H1 (cell line): ENCODE data around the gene ABHD8. TPM values are rescaled to one million over a fixed set of nuclear protein-coding genes. Genes with fewer than 3 reads are reported as not detected.

Experiments used
- CTCF ChIA-PET: fragments of 300-600 bp; sonication (Branson Sonifier 250); formaldehyde crosslinking; loops from one replicate; lab custom pipeline; 2021; ENCODE audit not compliant: partially characterized antibody; lab: Charles Lee
- POLR2A ChIA-PET: fragments of 300-600 bp; sonication (Branson Sonifier 250); formaldehyde crosslinking; loops from one replicate; lab custom pipeline; 2021; ENCODE audit warnings: inconsistent platforms; ENCODE audit not compliant: partially characterized antibody; lab: Charles Lee
- DNase-seq, 2 experiments: peaks; one replicate each; pipeline versions ENCODE4 v3.0.0 to v3.0.0-alpha.2; 2010 to 2022; ENCODE audit warnings: low spot score in 2 of 2, low read depth in 1 of 2, mixed read lengths in 1 of 2
- FAIRE-seq: peaks from 2 replicates; lab custom pipeline; 2011; peaks lifted over from hg19 to GRCh38; lab: Jason Lieb, UNC
- H2AFZ ChIP-seq: 2 replicates; pipeline ENCODE4 v1.8.1; 2012; ENCODE audit warnings: low read length, inconsistent platforms
- H2AK5ac ChIP-seq: 2 replicates; pipeline ENCODE4 v1.6.1; 2013; ENCODE audit warnings: low read depth, low read length
- H2BK120ac ChIP-seq: replicated peaks from 2 replicates; pipeline ENCODE3; 2013; ENCODE audit warnings: low read depth, low read length, inconsistent platforms
- H2BK12ac ChIP-seq: 2 replicates; pipeline ENCODE4 v1.6.1; 2013; ENCODE audit warnings: low read depth, low read length
- H2BK15ac ChIP-seq: 2 replicates; pipeline ENCODE4 v1.6.1; 2013; ENCODE audit warnings: low read length
- H2BK20ac ChIP-seq: 2 replicates; pipeline ENCODE4 v1.6.1; 2013; ENCODE audit warnings: low read length
- H2BK5ac ChIP-seq: 2 replicates; pipeline ENCODE4 v1.6.1; 2013; ENCODE audit warnings: low read depth, low read length
- H3K14ac ChIP-seq: 2 replicates; pipeline ENCODE4 v1.6.1; 2013; ENCODE audit warnings: inconsistent platforms; ENCODE audit not compliant: insufficient read length
- H3K18ac ChIP-seq: 2 replicates; pipeline ENCODE4 v1.6.1; 2013; ENCODE audit warnings: low read length; ENCODE audit errors: extremely low read depth
- H3K23ac ChIP-seq: 2 replicates; pipeline ENCODE4 v1.6.1; 2013; ENCODE audit warnings: inconsistent platforms; ENCODE audit not compliant: insufficient read length
- H3K23me2 ChIP-seq: 2 replicates; pipeline ENCODE4 v1.6.1; 2013; ENCODE audit warnings: low read depth, low read length
- H3K27ac ChIP-seq: 2 replicates; pipeline ENCODE4 v1.6.1; 2011; ENCODE audit warnings: low read depth, low read length, inconsistent platforms
- H3K27me3 ChIP-seq, 4 experiments: replicated peaks in 1 of 4; 1 replicate in 1 of 4; 2 replicates in 3 of 4; pipeline versions ENCODE4 v1.6.1 to v1.8.1; 2011 to 2013; ENCODE audit warnings: low read length in 3 of 4, mild to moderate bottlenecking in 3 of 4, inconsistent platforms in 2 of 4, mixed read lengths in 2 of 4, moderate library complexity in 1 of 4; ENCODE audit not compliant: control insufficient read depth in 3 of 4, insufficient read depth in 3 of 4; ENCODE audit errors: extremely low read depth in 1 of 4
- H3K36me3 ChIP-seq, 4 experiments: 2 replicates each; pipeline versions ENCODE4 v1.6.1 to v1.8.1; 2011 to 2013; ENCODE audit warnings: mild to moderate bottlenecking in 4 of 4, low read length in 3 of 4, moderate library complexity in 2 of 4, control low read depth in 1 of 4, inconsistent platforms in 1 of 4; ENCODE audit not compliant: insufficient read depth in 4 of 4, control insufficient read depth in 2 of 4
- H3K4ac ChIP-seq: replicated peaks from 2 replicates; pipeline ENCODE3; 2013; ENCODE audit warnings: low read length, low read depth, mixed read lengths, inconsistent platforms; ENCODE audit not compliant: insufficient read length
- H3K4me1 ChIP-seq, 4 experiments: replicated peaks in 1 of 4; 1 replicate in 1 of 4; 2 replicates in 3 of 4; pipeline versions ENCODE4 v1.6.1 to v1.8.1; 2011 to 2013; ENCODE audit warnings: low read length in 3 of 4, inconsistent platforms in 2 of 4, mixed read lengths in 1 of 4; ENCODE audit not compliant: insufficient read depth in 4 of 4, control insufficient read depth in 3 of 4
- H3K4me2 ChIP-seq, 2 experiments: 2 replicates each; pipeline versions ENCODE4 v1.6.1 to v1.8.1; 2011 to 2013; ENCODE audit warnings: low read depth in 2 of 2, low read length in 2 of 2, control low read depth in 1 of 2, inconsistent platforms in 1 of 2, mild to moderate bottlenecking in 1 of 2; ENCODE audit not compliant: insufficient read depth in 1 of 2
- H3K4me3 ChIP-seq, 4 experiments: fragments of 200-600, 300-600 bp in 1 of 4; sonication (generic), shearing (Covaris generic), sonication (Bioruptor Twin) in 1 of 4; 2 replicates each; pipeline versions ENCODE4 v1.5.1 to v1.8.1; 2011 to 2016; ENCODE audit warnings: low read length in 4 of 4, low read depth in 3 of 4, control low read depth in 2 of 4, inconsistent platforms in 2 of 4, mild to moderate bottlenecking in 2 of 4, mixed read lengths in 1 of 4, moderate library complexity in 1 of 4; ENCODE audit not compliant: insufficient read depth in 2 of 4; ENCODE audit errors: extremely low read depth in 1 of 4
- H3K56ac ChIP-seq: replicated peaks from 2 replicates; pipeline ENCODE3; 2013; ENCODE audit warnings: low read depth, mild to moderate bottlenecking, mixed read lengths, low read length, inconsistent platforms; ENCODE audit not compliant: insufficient read length
- H3K79me1 ChIP-seq: 2 replicates; pipeline ENCODE4 v1.6.1; 2013; ENCODE audit warnings: low read depth, low read length, control low read depth
- H3K79me2 ChIP-seq, 2 experiments: 2 replicates each; pipeline versions ENCODE4 v1.6.1 to v1.8.1; 2012 to 2013; ENCODE audit warnings: low read length in 2 of 2, mild to moderate bottlenecking in 2 of 2, inconsistent platforms in 1 of 2; ENCODE audit not compliant: insufficient read depth in 2 of 2, control insufficient read depth in 1 of 2
- H3K9ac ChIP-seq, 4 experiments: replicated peaks in 1 of 4; 1 replicate in 1 of 4; 2 replicates in 3 of 4; pipeline versions ENCODE4 v1.6.1 to v1.8.1; 2011 to 2013; ENCODE audit warnings: low read depth in 3 of 4, low read length in 3 of 4, control low read depth in 2 of 4, mild to moderate bottlenecking in 2 of 4, moderate library complexity in 2 of 4, inconsistent platforms in 1 of 4; ENCODE audit errors: extremely low read depth in 1 of 4
- H3K9me3 ChIP-seq, 2 experiments: 2 replicates each; pipeline versions ENCODE4 v1.6.1 to v1.8.1; 2012 to 2013; ENCODE audit warnings: mild to moderate bottlenecking in 2 of 2, moderate library complexity in 2 of 2, control low read depth in 1 of 2, inconsistent platforms in 1 of 2, low read depth in 1 of 2, low read length in 1 of 2, mixed read lengths in 1 of 2; ENCODE audit not compliant: insufficient read depth in 2 of 2
- H4K20me1 ChIP-seq, 2 experiments: replicated peaks in 1 of 2; 2 replicates each; pipeline versions ENCODE3 to v1.8.1; 2011 to 2013; ENCODE audit warnings: inconsistent platforms in 2 of 2, low read length in 2 of 2, mild to moderate bottlenecking in 1 of 2; ENCODE audit not compliant: insufficient read depth in 2 of 2, control insufficient read depth in 1 of 2
- H4K5ac ChIP-seq: 2 replicates; pipeline ENCODE4 v1.6.1; 2013; ENCODE audit warnings: low read length, low read depth, mixed read lengths, inconsistent platforms; ENCODE audit not compliant: insufficient read length
- H4K8ac ChIP-seq: 2 replicates; pipeline ENCODE4 v1.8.0; 2013; ENCODE audit warnings: mild to moderate bottlenecking, moderate library complexity, low read length, inconsistent platforms; ENCODE audit not compliant: insufficient read depth; ENCODE audit errors: extremely low read depth
- H4K91ac ChIP-seq: replicated peaks from 2 replicates; pipeline ENCODE3; 2013; ENCODE audit warnings: low read length, mixed read lengths, inconsistent platforms; ENCODE audit not compliant: insufficient read length
- CREB1 ChIP-seq: IDR thresholded peaks from 2 replicates; pipeline ENCODE4 v1.6.1; 2012; ENCODE audit warnings: inconsistent platforms
- TAF7 ChIP-seq: optimal IDR thresholded peaks from 2 replicates; pipeline ENCODE3; 2011; ENCODE audit warnings: low read depth, mild to moderate bottlenecking, inconsistent platforms, low read length, moderate library complexity, borderline replicate concordance
- WGBS, 2 experiments: shearing (Covaris generic) in 1 of 2; methylation state at CpG; one replicate each; pipeline versions ENCODE4 v1.1.6 to v1.1.7; 2013 to 2015; ENCODE audit warnings: low lambda C conversion rate in 2 of 2, mixed read lengths in 2 of 2, inconsistent platforms in 1 of 2, low coverage in 1 of 2, missing lambda C conversion rate in 1 of 2; ENCODE audit not compliant: insufficient replicate concordance in 2 of 2, insufficient coverage in 1 of 2, insufficient read length in 1 of 2; ENCODE audit errors: extremely low coverage in 1 of 2, missing lambda C conversion rate in 1 of 2; 5-methylcytosine and 5-hydroxymethylcytosine counted together
- polyA plus RNA-seq, 7 experiments: library from polyadenylated mRNA; depleted of rRNA in 3 of 7; stranded (reverse) in 5 of 7; unstranded in 2 of 7; fragments of >200 nt in 5 of 7; fragments of 200-250 nt in 2 of 7; gene quantifications; 1 replicate in 5 of 7; 2 replicates in 1 of 7; 4 replicates in 1 of 7; pipeline versions ENCODE4 v1.2.1 to v1.2.3, GENCODE V29; 2011 to 2013; ENCODE audit warnings: missing spikeins in 2 of 7, mixed read lengths in 2 of 7
- total RNA-seq: library from RNA; stranded (reverse); fragmentation: NEBNext Ultra II Directional; extraction: Animal tissue kit (Norgen Biotek cat#: 25700); gene quantifications from 2 replicates; pipeline ENCODE4 v1.2.1, GENCODE V29; 2021

Gene ABHD8
- total and polyA plus RNA-seq, 2 of the 8 experiments (the other 6 are each of a cell fraction or from before 2014, with no cell fraction given): 11.3 to 18.7 TPM

GRCh38 chr19:17351815-17352435 lies 48.7 kb upstream of the ABHD8 start:
- ChIA-PET POLR2A (no interaction called here), CTCF (no interaction called here)
- H3K23me2 ChIP-seq: no peaks in the 10 kb centered on the region
- no peaks in the 10 kb centered on the region for H3K27me3 ChIP-seq
- H3K4ac ChIP-seq: no peak overlapping the region
- 95% methylated on average over 42 of the region's 45 CpGs; no CpG with 5 or more reads in 1 of the 2 experiments for WGBS, 2 experiments
- H2BK12ac ChIP-seq: peak overlapping the region; percentile 55; the same call in 1 of the 2 replicates
- no peak overlapping the region for H3K4me3 ChIP-seq
- no peaks in the 10 kb centered on the region for H3K36me3 ChIP-seq
- no peaks in the 10 kb centered on the region for H3K79me1 ChIP-seq
- no peak overlapping the region for H3K27ac ChIP-seq
- H3K23ac ChIP-seq: no peak overlapping the region
- no peaks in the 10 kb centered on the region for H4K20me1 ChIP-seq
- no peak overlapping the region for H3K4me2 ChIP-seq
- no peaks in the 10 kb centered on the region for H3K79me2 ChIP-seq
- no peak overlapping the region; the same call in 1 of the 2 replicates for H4K8ac ChIP-seq
- no peak overlapping the region for H2AFZ ChIP-seq
- peak overlapping the region; percentile 36 for H4K91ac ChIP-seq
- H4K5ac ChIP-seq: no peak overlapping the region
- no peak overlapping the region for H3K9ac ChIP-seq
- no peak overlapping the region for H3K56ac ChIP-seq
- no peak for FAIRE-seq
- H3K14ac ChIP-seq: no peak overlapping the region
- H2AK5ac ChIP-seq: peak overlapping the region; percentile 42; the same call in 1 of the 2 replicates
- H3K18ac ChIP-seq: no peak overlapping the region
- H2BK120ac ChIP-seq: no peak overlapping the region
- TF ChIP-seq CREB1 (peak; percentile 90), TAF7 (no peak)
- TF ChIP-seq, all 59 proteins: peak for 1
- Histone ChIP-seq H2BK5ac (peak overlapping the region; percentile 1), H3K9me3 (no peaks in the 10 kb centered on the region), H2BK20ac (no peak overlapping the region), H2BK15ac (no peak overlapping the region; the same call in 1 of the 2 replicates), H3K4me1 (peaks cover 0 to 4% (median 3%) of the 10 kb centered on the region in 4 experiments; a peak in 3 of 7 replicates)
- no peak for DNase-seq
